Left lobe of liver (tissue), 2 donors: ENCODE results near the gene TNIK. TPM values are rescaled to one million over a fixed set of nuclear protein-coding genes. Genes with fewer than 3 reads are reported as not detected.
"Not testable (repeated sequence)": the region's sequence is repeated elsewhere in the genome, so short reads cannot be mapped to it uniquely, and the experiment has no call there.

Source experiments
- ATAC-seq: fragments of 200-7000 bp; cut with Tn5 transposase; one replicate; pipeline ENCODE4 v1.9.1; 2020; ENCODE audit warnings: mild to moderate bottlenecking, moderate library complexity
- DNase-seq: peaks from one replicate; pipeline ENCODE4 v3.0.0-alpha.2; 2020; ENCODE audit warnings: low spot score
- total RNA-seq: library from RNA; stranded (reverse); gene quantifications from one replicate; pipeline ENCODE4 v1.2.1, GENCODE V29; 2021
- donor health status: DM: no; HTN: no; CAD: no; lungs with moderate emphysema.
- donor health status: DM: no; HTN: yes; CAD: no.

Gene TNIK
- total RNA-seq, 1 donor from 2014 or later: 4.0 TPM

DNA sequence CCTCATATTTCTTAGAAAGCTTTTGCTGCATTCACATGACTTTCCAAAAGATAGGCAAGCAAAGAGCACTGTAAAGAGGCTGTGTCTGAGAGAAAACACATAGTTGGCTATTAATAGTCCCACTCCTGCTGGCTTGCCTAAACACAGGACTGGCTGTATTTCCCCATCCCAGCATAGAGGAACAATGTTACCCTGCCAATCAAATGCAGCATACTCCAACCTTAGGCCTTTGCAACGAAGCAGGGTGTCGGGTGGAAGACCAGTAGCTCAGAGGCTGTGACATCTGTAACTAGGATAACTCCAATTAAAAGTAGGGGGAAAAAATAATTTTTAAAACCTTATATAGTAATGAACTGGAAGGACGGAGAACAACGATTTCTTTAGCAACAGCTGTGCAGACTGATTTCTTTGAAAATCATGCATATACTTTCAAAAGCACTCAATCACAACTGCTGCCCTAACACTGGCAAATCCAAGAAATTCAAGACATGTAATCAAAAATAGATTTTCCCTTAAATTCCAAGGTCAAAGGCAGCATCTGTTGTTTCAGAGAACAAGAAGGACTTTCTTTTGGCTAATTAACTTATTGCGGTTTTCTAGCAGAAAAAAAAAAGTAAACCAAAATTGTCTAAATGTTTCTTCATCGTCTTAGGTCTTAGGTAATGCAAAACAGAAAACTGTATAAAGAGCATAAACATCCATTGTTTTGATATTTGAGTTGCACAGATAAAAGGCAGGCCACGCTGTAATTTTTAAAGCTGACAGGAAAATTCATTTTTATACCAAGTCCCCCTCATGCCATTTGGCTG lies 139.3 kb downstream of the TNIK start:
- no peak for DNase-seq

GRCh38 chr3:171317171-171317570 lies 143.0 kb downstream of the TNIK start:
- DNase-seq (no peak), ATAC-seq (no peak)

More for the DNA sequence above, 139.3 kb downstream of the TNIK start:
- ATAC-seq: no peak

DNA sequence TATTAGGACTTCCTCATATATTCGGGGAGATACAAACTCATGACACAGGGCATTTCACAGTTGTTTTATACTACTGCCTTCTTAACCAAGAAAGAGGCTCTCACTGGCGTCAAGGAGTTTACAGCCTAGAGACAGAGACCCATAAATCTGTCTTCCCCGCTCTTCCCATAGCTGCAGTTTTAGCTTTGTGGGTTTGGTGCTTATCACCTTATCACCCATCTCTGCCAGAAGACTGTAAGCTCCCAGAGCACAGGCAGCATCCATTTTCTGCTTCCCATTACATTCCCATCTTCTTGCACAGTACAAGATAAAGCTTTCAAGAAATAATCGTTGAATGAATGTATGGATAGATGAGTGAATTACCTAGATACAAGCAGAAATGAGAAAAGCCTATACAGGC lies 144.3 kb downstream of the TNIK start:
- DNase-seq (no peak), ATAC-seq (no peak)

GRCh38 chr3:171315101-171315500 lies 145.1 kb downstream of the TNIK start:
- ATAC-seq: no peak

GRCh38 chr3:171314341-171314740 lies 145.9 kb downstream of the TNIK start:
- no peak for DNase-seq

More at GRCh38 chr3:171315101-171315500, 145.1 kb downstream of the TNIK start:
- DNase-seq: no peak

GRCh38 chr3:171313702-171314101 lies 146.5 kb downstream of the TNIK start:
- ATAC-seq: no peak
- DNase-seq: no peak

More at GRCh38 chr3:171314341-171314740, 145.9 kb downstream of the TNIK start:
- no peak for ATAC-seq

DNA sequence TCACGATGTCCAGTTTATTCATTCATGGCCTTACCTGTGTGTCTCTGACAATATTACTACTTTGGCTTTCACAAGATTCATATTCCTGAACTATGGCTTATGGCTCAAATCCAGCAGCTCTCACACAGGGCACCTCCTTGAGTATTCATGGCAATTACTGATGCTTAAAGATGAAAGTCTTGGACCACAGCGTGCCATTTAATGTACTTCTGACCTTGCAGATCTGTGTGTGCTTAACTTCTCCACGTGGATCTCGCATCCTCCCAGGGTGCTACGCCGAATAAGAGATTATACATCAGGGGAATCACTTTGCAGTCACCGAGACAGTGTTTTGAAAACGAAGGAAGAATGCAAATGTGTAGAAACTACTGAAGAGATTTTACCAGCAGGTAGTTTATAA lies 147.5 kb downstream of the TNIK start:
- no peak for DNase-seq
- no peak for ATAC-seq

DNA sequence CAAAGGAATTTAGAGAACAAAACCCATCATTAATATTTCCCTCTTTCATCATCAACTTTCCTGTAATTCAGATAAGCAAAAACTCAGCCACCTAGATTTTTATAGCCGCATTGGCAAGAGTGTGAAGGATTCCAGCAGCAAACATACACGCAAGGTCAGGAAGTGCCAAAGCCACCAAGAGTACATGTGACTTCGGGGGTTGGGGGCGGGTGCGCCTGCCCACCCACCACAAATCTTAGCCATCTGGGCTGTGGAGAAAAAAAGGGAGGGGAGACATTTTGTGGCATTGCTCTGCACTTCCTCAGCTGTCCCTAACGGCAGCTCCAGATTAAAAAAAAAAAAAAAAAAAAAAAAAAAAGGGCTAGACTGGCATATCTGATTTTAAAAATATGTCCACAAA lies 148.4 kb downstream of the TNIK start:
- ATAC-seq: no peak
- no peak for DNase-seq

DNA sequence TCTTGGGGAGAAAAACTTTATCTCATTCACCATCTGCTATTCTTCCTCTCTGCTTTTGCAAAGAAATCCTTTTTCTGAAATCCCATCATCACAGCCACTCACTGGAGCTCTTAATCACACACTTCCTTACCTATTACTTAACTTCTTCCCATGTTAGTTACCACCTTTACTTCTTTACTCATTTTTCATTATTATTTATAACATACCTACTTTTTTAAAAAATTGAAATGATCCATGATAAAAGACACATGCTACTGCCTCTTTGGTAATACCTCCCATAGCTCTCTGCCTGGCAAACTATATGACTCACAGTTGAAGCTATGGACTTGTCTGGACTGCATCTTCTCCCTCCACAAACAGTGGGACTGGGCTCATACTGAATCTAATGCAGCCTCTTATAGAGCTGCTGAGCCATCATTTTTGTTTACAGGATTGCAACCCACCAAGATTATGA lies 150.3 kb downstream of the TNIK start:
- DNase-seq (no peak), ATAC-seq (no peak)

DNA sequence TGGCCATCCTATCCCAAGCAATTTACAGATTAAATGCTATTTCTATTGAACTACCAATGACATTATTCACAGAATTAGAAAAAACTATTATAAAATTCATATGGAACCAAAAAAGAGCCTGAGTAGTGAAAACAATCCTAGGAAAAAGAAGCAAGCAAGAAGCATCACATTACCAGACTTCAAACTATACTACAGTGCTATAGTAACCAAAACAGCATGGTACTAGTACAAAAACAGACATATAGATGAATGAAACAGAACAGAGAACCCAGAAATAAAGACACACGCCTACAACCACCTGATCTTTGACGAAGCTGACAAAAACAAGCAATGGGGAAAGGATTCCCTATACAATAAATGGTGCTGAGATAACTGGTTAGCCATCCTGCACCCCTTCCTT lies 152.2 kb downstream of the TNIK start:
- ATAC-seq: no peak
- no peak for DNase-seq

GRCh38 chr3:171307046-171307585 lies 153.1 kb downstream of the TNIK start:
- ATAC-seq: no peak
- no peak for DNase-seq

GRCh38 chr3:171306631-171307030 lies 153.6 kb downstream of the TNIK start:
- DNase-seq (no peak), ATAC-seq (no peak)

GRCh38 chr3:171305823-171306222 lies 154.4 kb downstream of the TNIK start:
- ATAC-seq, DNase-seq: not testable (repeated sequence)

GRCh38 chr3:171304498-171304897 lies 155.7 kb downstream of the TNIK start:
- ATAC-seq, DNase-seq: not testable (repeated sequence)

- not testable (repeated sequence) for ATAC-seq, DNase-seq
Measured at GRCh38 chr3:171304017-171304416, 156.2 kb downstream of the TNIK start.

- DNase-seq (no peak), ATAC-seq (no peak)
Measured at GRCh38 chr3:171301998-171302397, 158.2 kb downstream of the TNIK start.

DNA sequence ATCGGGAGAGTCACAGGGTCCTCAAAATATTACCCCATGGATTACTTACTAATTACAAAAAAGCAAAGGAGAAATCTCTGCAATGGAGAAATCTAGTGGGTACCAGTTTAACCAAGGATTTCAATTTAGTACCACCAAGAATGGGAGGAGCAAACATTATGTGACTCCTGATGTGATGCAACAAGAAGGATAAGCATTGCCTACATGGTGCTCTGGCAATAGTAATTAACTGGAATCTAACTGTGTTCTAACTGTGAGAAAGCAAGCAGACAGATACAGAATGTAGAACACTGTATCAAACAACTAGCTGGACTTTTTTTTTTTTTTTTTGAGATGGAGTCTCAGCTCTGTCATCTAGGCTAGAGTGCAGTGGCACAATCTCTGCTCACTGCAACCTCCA lies 159.2 kb downstream of the TNIK start:
- ATAC-seq (no peak), DNase-seq (no peak)

DNA sequence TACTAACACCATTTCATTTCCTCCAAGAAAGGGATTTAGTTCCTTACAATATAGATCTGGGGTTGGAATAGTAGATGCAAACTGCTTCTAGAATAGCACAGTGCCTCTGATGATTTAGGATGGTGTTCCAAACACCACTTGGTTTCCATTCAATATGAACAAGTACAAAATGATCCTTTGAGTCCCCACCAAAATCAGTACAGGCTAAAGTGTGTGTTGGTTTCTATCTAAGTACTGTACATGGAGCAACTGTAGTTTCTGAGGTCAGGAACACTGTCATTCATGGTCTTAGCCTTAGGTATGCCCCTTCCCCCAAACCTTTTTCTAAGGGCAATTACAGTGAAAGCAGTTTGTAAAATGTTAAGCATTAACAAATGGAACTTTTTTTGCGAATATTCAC lies 162.3 kb downstream of the TNIK start:
- DNase-seq: no peak
- ATAC-seq: no peak

DNA sequence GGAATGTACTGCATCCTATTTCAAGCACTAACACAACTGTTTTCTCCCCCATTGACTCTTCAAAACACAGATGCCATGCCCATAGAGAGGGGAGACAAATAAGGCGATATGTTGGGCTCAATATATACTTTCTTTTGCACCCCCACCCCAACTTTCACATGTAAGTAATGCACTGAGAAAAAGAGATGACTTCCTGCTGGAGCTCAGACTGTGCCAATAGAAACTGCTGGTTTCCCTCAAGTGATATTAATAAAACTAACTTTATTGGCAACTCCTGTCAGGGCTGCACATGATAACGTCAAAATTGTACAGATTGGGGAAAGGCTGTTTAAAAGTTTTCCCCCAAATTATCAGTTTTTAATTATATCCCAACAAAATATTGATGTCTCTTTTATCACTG lies 163.0 kb downstream of the TNIK start:
- ATAC-seq: no peak
- no peak for DNase-seq

DNA sequence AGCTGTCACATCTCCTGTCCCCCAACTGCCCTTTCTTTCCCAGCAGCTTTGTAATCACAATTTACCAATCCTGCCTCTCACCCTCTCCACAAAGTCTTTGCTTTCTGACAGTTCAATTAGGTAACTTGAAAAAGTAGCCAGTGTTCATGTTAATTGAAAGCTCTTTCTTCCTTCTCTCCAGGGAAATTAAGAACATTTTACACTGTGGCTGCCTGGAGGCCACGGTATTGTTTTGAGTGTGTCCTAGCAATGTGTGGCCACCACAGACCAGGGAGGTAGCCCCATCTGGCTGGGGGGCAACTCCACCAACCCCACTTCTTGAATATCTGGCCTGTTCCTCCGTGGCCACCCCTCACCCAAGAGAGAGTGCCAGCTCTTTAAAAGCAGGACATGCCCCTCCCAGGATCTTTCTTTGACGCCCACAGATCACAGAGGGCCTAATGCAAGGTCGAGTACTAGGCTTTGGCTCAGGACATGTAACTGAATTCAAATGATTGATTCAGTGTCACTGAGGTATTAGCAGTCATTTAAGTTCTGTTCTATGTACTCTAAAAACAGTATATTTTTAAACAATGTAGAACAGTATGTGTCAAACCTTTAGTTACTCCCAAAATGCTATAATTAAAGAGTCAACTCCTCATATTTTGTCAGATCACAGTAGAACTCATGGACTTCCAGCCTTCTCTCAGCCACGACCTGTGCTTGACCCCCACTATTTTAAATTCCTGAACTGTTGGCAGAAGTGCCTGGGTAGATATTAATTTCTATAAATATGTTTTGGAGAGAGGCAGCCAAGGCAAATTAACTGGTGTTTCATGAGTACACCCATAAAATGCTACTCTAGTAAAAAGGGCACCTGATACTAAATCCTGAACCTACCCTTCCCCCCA lies 164.5 kb downstream of the TNIK start:
- no peak for DNase-seq
- no peak for ATAC-seq

DNA sequence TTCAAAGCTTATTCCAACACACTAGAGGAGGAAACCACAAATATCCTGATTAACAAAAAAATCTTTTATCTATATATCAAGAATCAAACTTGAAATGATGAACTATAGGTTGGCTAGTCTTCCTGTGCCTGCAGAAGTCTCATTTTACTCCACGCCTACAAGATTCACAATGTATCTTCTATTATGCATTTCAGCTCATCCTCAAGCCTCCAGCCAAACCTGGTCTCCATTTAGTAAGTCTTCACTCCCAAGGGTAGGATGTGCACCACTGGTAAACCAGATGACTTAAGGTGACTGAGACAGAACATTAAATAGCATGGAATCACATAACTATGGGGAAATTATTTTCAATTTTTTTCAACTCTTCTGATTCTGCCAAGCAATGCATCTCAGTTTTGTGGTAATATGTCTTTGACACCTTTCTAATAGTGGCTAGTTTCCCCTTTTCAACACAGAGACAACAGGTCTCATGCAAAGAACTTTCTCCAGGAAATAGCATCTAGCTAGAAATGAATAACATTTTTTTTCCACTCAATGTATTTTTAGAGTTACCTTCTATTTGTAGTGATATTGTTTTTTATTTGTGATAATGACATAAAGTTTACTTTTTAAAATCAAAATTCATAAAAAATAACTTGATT lies 166.9 kb downstream of the TNIK start:
- ATAC-seq (no peak), DNase-seq (no peak)
